ENCODE results near the gene DPT. TPM values are rescaled to one million over a fixed set of nuclear protein-coding genes. Genes with fewer than 3 reads are reported as not detected.
"Not testable (repeated sequence)": the region's sequence is repeated elsewhere in the genome, so short reads cannot be mapped to it uniquely, and the experiment has no call there.

Gene DPT
- not detected for total RNA-seq

DNA sequence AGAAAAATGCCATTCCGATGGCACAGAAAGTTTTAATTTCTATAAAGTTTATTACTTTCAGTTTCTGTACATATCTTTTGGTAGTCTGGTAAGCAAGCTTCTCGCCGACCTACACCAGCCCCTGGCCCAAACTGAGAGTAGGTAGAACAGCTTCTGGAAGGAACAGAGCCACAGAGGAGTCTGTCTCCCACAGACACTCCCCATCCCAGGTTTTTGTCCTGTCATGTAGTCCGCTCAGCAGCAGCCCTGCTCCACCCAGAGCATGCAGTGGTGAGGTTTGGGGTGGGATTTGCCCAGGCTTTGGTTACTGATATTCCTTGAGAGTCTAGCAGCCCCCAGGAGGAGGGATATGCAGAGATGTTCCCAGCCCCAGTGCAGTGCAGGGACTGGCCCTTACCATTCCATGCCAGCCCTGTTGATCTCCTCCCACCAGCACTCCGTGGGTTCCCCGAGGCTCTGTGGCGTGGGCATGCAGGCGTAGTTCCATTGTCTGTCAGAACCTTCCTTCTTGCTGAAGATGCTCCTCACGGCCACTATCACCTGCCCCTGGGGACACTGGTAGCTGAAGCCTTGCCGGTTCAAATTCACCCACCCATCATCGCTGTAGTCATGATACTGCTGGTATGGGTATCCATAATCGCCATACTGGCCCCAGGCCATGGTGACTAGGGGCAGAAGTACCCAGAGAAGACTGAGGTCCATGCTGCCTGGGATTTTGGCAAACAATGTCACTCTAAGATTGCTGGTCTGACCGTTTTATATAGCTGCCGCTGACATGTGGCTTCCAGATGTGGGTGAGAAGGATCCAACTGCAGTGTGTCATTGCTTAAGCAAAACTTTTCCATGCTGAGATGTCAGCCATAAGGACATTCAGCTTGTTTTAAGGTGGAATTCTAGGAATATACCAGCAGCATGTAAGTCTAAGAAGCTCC, at the start of gene DPT:
Gene DPT, minus strand, starts transcription at position 734 of the 932 bp plus-strand sequence. Its CDS starts 32 bp downstream, at position 702.
- ChIA-PET POLR2A (no interaction called here), CTCF (no interaction called here)

GRCh38 chr1:168775366-168775765, 46.4 kb upstream of the DPT start:
- ChIA-PET CTCF (no interaction called here), POLR2A (no interaction called here)

- CTCF ChIA-PET, result no interaction called here
- POLR2A ChIA-PET, result no interaction called here
Observed at GRCh38 chr1:168774241-168774640, 45.2 kb upstream of the DPT start.

- CTCF ChIA-PET, result no interaction called here
Observed at GRCh38 chr1:168772428-168773060, 43.5 kb upstream of the DPT start.

GRCh38 chr1:168771104-168771630, 42.2 kb upstream of the DPT start:
- CTCF ChIA-PET, result no interaction called here
- POLR2A ChIA-PET, result no interaction called here

More at GRCh38 chr1:168772428-168773060, 43.5 kb upstream of the DPT start:
- POLR2A ChIA-PET, result no interaction called here

DNA sequence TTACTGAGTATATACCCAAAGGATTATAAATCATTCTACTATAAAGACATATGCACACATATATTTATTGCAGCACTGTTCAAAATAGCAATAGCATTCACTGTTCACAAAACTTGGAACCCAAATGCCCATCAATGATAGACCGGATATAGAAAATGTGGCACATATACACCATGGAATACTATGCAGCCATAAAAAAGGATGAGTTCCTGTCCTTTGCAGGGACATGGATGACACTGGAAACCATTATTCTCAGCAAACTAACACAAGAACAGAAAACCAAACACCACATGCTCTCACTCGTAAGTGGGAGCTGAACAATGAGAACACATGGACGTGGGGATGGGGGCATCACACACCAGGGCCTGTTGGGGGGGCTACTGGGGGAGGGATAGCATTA, 40.9 kb upstream of the DPT start:
- CTCF ChIA-PET, POLR2A ChIA-PET: not testable (repeated sequence)

DNA sequence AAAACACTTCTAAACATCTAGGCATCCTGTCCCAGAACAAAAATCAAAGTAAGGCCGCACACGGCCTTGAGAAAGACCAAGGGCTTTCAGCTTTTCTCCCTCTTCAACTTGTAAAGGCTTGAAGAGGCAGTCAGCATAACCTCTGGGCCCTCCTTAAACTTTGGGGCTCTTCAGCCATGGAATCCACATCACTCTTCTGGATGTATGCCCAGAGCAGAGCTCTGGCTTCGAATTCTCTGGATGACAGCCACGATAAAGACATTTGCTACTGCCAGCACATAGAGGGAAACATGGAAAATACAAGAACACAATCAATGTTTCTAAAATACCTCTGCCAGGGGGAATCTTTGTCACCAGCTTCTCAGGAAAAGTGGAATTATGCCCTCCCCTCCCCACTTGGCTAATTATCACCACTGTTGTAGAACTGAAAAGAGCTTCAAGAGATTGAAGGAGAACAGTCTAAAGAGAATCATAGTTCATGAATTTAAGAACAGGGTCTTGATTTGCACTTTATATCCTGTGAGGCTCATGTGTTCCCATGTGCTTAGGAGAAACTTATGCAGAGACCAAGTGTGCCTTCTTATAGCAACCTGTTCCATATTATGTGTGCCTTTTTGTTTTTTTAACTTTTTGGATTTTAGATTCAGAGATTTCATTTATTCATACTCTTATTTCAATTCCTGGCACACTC, 39.0 kb upstream of the DPT start:
- ChIA-PET CTCF (no interaction called here), POLR2A (no interaction called here)

GRCh38 chr1:168766568-168766967, 37.6 kb upstream of the DPT start:
- ChIA-PET POLR2A (no interaction called here), CTCF (no interaction called here)

- ChIA-PET CTCF (no interaction called here), POLR2A (no interaction called here)
Observed at GRCh38 chr1:168763031-168763430, 34.0 kb upstream of the DPT start.

DNA sequence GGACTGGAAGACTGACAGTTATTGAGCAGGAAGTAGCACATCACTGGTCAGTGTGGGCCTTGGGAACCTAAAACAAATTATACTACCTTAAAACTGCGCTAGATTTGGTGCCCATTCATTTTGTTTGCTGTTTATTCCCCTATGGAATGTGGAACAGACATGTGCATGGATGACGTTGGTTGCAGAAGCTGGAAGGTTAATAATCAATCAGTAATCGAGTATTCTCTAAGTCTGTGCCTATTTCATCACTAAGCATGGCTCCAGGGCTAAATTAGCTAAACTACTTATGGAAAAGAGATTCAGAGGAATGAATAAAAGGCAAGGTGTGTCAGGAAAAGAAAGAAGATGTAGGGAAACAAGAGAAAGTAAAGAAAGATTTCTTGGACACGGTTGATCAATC, 33.5 kb upstream of the DPT start:
- ChIA-PET POLR2A (no interaction called here), CTCF (no interaction called here)

GRCh38 chr1:168760781-168761180, 31.8 kb upstream of the DPT start:
- ChIA-PET POLR2A (no interaction called here), CTCF (no interaction called here)

DNA sequence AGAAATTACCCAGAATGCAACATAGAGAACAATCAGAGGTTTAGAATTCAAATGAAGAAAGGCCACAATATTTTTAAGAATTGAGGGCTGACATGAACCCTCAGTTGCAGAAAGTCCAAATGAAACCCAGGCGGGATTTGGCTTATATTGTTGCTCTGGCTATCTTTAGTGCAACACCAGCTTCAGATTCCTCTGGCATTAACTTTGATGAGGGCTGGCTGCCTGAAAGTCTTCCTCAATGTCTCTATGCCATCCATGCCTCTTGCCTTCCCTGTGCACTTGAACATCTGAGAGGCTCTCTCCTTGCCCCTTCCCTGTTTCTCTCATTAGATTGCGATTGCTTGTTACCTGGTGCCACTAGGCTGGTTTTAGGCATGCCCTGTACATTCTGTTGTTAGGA, 31.2 kb upstream of the DPT start:
- ChIA-PET POLR2A (no interaction called here), CTCF (no interaction called here)

- POLR2A ChIA-PET, result no interaction called here
- CTCF ChIA-PET, result no interaction called here
Observed at GRCh38 chr1:168759077-168759476, 30.1 kb upstream of the DPT start.

DNA sequence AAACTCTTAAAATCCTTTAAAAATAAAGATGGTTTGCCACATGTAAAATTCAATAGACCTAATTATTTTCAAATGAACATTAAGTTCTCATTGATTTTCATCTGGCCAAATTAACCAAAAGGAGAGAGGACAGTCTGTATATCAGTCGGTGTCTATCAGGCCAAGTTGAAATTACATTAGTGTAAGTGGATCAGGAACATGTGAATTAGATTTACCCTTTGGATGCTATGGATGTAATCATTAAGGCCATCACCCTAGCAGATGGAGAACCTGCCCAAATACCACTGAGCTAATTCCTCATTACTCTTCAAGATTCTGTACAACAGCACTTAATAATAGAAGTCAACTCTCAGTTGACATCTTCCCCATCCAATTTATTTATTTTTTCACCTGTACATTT, 29.5 kb upstream of the DPT start:
- POLR2A ChIA-PET, result no interaction called here
- CTCF ChIA-PET, result no interaction called here

- POLR2A ChIA-PET, result no interaction called here
- CTCF ChIA-PET, result no interaction called here
Observed at GRCh38 chr1:168755800-168756418, 26.9 kb upstream of the DPT start.

- ChIA-PET POLR2A (no interaction called here), CTCF (no interaction called here)
Observed at GRCh38 chr1:168752171-168752832, 23.3 kb upstream of the DPT start.

GRCh38 chr1:168751195-168751650, 22.2 kb upstream of the DPT start:
- ChIA-PET POLR2A (no interaction called here), CTCF (no interaction called here)

DNA sequence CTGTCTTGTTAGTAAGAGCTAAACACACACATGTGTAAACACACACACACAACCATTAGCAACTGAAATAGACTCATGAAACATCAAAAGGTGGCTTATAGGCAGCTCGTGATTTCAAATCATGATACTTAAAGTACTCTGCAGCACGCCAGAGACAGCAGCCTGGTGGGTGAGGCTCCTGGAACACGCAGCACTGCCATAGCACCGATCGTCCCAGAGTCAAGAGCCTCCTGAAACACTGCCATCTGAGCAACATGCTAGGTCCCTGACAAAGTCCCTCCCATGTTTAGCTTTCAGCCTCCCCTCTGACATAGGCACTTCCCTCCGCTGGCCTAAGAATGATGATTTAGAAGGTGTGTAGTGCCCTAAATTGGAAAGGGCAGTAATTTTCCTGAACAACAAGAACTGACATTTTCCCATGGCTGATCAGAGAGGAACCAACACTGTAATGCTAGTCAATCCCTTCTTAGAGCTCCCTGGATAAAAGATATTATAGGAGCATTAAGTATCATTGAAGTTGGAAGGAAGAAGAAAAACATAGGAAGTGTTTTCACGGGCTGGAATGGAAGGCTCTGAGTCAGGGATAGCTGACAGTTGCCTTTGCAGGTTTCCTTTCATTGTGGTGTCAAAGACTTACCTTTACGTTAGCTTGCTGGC, 14.1 kb upstream of the DPT start:
- ChIA-PET CTCF (no interaction called here), POLR2A (no interaction called here)

DNA sequence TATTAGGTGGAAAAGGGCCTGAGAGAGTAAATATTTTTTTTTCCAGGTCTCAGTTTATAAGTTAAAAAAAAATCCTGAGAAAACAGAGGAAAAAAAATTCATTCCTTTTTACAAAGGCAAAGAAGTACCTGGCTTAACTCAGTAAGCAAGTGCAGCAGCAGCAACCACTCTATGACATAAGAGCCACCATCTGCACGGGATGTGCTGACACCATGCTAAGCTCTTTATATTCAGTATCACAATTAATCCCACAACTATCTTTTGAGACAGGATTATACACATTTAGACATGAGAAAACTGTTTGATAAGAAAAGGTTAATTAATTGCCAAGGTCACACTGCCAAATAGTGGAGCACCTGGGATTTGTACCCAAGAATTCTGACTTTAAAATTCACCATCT, 13.4 kb upstream of the DPT start:
- ChIA-PET POLR2A (no interaction called here), CTCF (no interaction called here)

Measured in activated CD8-positive, alpha-beta memory T cell treated with anti-CD3 and anti-CD28 coated beads for 36 hours (primary cell).